Sigmoid colon (tissue), 7 donors: ENCODE data around the gene SSBP4. TPM values are rescaled to one million over a fixed set of nuclear protein-coding genes. Genes with fewer than 3 reads are reported as not detected.
A peak's percentile ranks its signal among the peaks of the same experiment; 100 is the strongest.

Experiments used
- DNase-seq: peaks from one replicate; pipeline ENCODE4 v3.0.0-alpha.2; 2019
- H3K27ac ChIP-seq, 4 donors: fragments of 200-600 bp; sonication (generic); one replicate each; pipeline ENCODE4 v1.5.1; 2016 to 2019; ENCODE audit warnings: mild to moderate bottlenecking in 1 of 4
- H3K27me3 ChIP-seq, 3 donors: fragments of 200-600 bp; sonication (generic); one replicate each; pipeline ENCODE4 v1.5.1; 2019; ENCODE audit warnings: mild to moderate bottlenecking in 1 of 3
- H3K36me3 ChIP-seq, 4 donors: fragments of 200-600 bp; sonication (generic); one replicate each; pipeline ENCODE4 v1.5.1; 2016 to 2019
- H3K4me1 ChIP-seq, 4 donors: fragments of 200-600 bp; sonication (generic); one replicate each; pipeline ENCODE4 v1.5.1; 2017 to 2019
- H3K4me3 ChIP-seq, 4 donors: fragments of 200-600 bp; sonication (generic); one replicate each; pipeline ENCODE4 v1.5.1; 2017 to 2019; ENCODE audit warnings: mild to moderate bottlenecking in 2 of 4, moderate library complexity in 1 of 4
- H3K9me3 ChIP-seq, 4 donors: fragments of 200-600 bp in 3 of 4; sonication (generic) in 3 of 4; one replicate each; pipeline versions ENCODE4 v1.5.1 to v1.6.1; 2013 to 2019
- EP300 ChIP-seq, 4 donors: sonication (generic); formaldehyde crosslinking; IDR thresholded peaks; one replicate each; pipeline ENCODE4 v1.6.1; 2017; ENCODE audit warnings: antibody characterized with exemption in 4 of 4
- POLR2A ChIP-seq, 2 donors: fragments of 450-650 bp; IDR thresholded peaks; one replicate each; pipeline ENCODE4 v1.6.1; 2016; ENCODE audit warnings: antibody characterized with exemption in 2 of 2, mild to moderate bottlenecking in 2 of 2, moderate library complexity in 2 of 2
- POLR2AphosphoS5 ChIP-seq, 4 donors: sonication (generic); formaldehyde crosslinking; IDR thresholded peaks; one replicate each; pipeline ENCODE4 v1.6.1; 2017; ENCODE audit warnings: antibody characterized with exemption in 4 of 4
- WGBS, 2 donors: extraction: QIAGEN DNeasy Blood & Tissue Kit; methylation state at CpG; one replicate each; pipeline ENCODE4 v1.1.7; 2013; 5-methylcytosine and 5-hydroxymethylcytosine counted together
- intact Hi-C: fragments of 100-400 bp; cut with DNase I; formaldehyde crosslinking; loops from one replicate; pipeline ENCODE4 v1.15.1; 2023
- polyA plus RNA-seq, 3 donors: library from polyadenylated mRNA; stranded (reverse); fragments of 200-250 nt; gene quantifications; one replicate each; pipeline ENCODE4 v1.2.3, GENCODE V29; 2013
- total RNA-seq, 4 donors: library from RNA; depleted of rRNA; stranded (reverse); fragments of >200 nt; gene quantifications; one replicate each; pipeline ENCODE4 v1.1.0, GENCODE V29; 2016
- TF ChIP-seq, protein P1 (sequence below), 4 experiments: fragments of 450-650 bp in 3 of 4; fragments of 200-600 bp in 1 of 4; IDR thresholded peaks; one replicate each; pipeline ENCODE4 v1.5.1; 2016 to 2019; ENCODE audit warnings: antibody characterized with exemption in 4 of 4, mild to moderate bottlenecking in 3 of 4, moderate library complexity in 2 of 4
- donor health status: healthy with polysubstance abuse.
- donor health status: Bipolar disorder and iron deficiency.
- donor health status: healthy.

SSBP4 gene
- total and polyA plus RNA-seq, 7 donors = 13.9 to 71.4 (median 52.4) TPM

GRCh38 chr19:18385675-18386542 is 33.3 kb upstream of the SSBP4 start, which contains the start of gene GDF15:
TSS of gene GDF15 (plus strand) at chr19:18386158. CDS start at chr19:18386190, 32 bp downstream.
- intact Hi-C loops = no loop called here
- peak within 1 kb of the TSS in 2 of 4 donors; percentile 39 to 40 for H3K27ac ChIP-seq

DNA sequence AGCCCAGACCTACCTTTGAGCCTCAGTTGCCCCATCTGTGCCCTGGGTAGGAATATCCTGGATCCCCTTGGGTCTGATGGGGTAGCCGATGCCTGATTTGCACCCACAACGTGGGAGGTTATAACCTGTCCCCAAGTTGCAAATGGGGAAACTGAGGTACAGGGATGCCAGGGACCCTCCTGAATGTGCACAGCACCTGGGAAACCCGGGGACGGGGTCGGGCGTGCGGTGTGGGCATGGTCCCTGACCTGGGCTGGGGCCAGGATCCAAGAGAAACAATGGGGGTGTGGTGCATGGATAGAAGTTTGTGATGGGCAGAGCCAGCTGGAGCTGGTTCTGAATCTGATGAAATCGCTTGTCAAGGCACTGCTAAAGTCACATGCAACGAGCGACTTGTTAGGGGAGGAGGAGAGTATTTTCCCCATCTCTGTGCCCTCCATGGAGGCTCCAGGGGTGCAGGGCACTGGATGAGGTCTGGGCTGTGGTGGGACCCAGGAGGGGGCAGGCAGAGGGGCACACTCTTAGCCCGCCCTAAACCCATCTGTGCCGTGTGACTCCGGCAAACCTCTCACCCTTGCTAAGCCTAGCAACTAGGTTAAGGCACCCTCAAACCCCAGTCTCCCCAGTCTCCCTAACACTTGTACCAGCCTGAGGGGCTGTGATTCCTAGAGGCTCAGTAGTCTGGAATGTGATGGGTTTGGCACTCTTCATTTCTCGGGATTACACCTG is 32.5 kb upstream of the SSBP4 start:
- Histone ChIP-seq H3K27me3 (peaks cover 0 to 44% (median 6%) of the 10 kb centered on the region in 3 donors), H3K9me3 (peaks cover 0 to 5% (median 0%) of the 10 kb centered on the region in 4 donors), H3K4me3 (peak overlapping the region in 3 of 4 donors; percentile 5 to 21 (median 14)), H3K4me1 (peaks cover 0 to 20% (median 13%) of the 10 kb centered on the region in 4 donors), H3K27ac (peak overlapping the region in 2 of 4 donors; percentile 39 to 40), H3K36me3 (no peaks in the 10 kb centered on the region)
- TF ChIP-seq EP300 (IDR thresholded peaks at IDR 0.05) (no peak), POLR2A (IDR thresholded peaks at IDR 0.05) (no peak), POLR2AphosphoS5 (IDR thresholded peaks at IDR 0.05) (no peak)
- TF ChIP-seq, protein P1, sequence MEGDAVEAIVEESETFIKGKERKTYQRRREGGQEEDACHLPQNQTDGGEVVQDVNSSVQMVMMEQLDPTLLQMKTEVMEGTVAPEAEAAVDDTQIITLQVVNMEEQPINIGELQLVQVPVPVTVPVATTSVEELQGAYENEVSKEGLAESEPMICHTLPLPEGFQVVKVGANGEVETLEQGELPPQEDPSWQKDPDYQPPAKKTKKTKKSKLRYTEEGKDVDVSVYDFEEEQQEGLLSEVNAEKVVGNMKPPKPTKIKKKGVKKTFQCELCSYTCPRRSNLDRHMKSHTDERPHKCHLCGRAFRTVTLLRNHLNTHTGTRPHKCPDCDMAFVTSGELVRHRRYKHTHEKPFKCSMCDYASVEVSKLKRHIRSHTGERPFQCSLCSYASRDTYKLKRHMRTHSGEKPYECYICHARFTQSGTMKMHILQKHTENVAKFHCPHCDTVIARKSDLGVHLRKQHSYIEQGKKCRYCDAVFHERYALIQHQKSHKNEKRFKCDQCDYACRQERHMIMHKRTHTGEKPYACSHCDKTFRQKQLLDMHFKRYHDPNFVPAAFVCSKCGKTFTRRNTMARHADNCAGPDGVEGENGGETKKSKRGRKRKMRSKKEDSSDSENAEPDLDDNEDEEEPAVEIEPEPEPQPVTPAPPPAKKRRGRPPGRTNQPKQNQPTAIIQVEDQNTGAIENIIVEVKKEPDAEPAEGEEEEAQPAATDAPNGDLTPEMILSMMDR (IDR thresholded peaks at IDR 0.05) = no peak
- intact Hi-C loops = no loop called here
- WGBS, 2 donors = 20 to 66% methylated on average over 14 of the region's 14 CpGs
- DNase-seq = no peak

More at GRCh38 chr19:18385675-18386542, 33.3 kb upstream of the SSBP4 start, which contains the start of gene GDF15:
- H3K4me3 ChIP-seq = peak within 1 kb of the TSS in 3 of 4 donors; percentile 5 to 21 (median 14)
- 8 to 39% methylated on average over 33 of the region's 33 CpGs for WGBS, 2 donors
- H3K36me3 ChIP-seq = no peaks in the 10 kb centered on the region
- TF ChIP-seq, protein P1 (IDR thresholded peaks at IDR 0.05) = peak in 2 of 4 experiments; percentile 35 to 55
- TF ChIP-seq POLR2A (IDR thresholded peaks at IDR 0.05) (peak in 1 of 2 donors; percentile 77), POLR2AphosphoS5 (IDR thresholded peaks at IDR 0.05) (peak in 3 of 4 donors; percentile 53 to 82 (median 67)), EP300 (IDR thresholded peaks at IDR 0.05) (no peak)
- peaks cover 0 to 20% (median 13%) of the 10 kb centered on the region in 4 donors for H3K4me1 ChIP-seq
- H3K9me3 ChIP-seq = peaks cover 0 to 5% (median 0%) of the 10 kb centered on the region in 4 donors
- peak; percentile 86 for DNase-seq
- H3K27me3 ChIP-seq = peaks cover 0 to 44% (median 6%) of the 10 kb centered on the region in 3 donors

GRCh38 chr19:18388100-18388959 is 30.9 kb upstream of the SSBP4 start:
- intact Hi-C loops = loop anchor here (1.0 kb wide), 1 partner anchor 22 kb away; no protein-coding TSS in a partner anchor
- H3K27me3 ChIP-seq = peaks cover 0 to 37% (median 2%) of the 10 kb centered on the region in 3 donors
- H3K4me3 ChIP-seq = peak overlapping the region in 3 of 4 donors; percentile 30 to 41 (median 36)
- TF ChIP-seq POLR2AphosphoS5 (IDR thresholded peaks at IDR 0.05) (peak in 2 of 4 donors; percentile 27 to 38), EP300 (IDR thresholded peaks at IDR 0.05) (no peak)
- TF ChIP-seq, protein P1 (IDR thresholded peaks at IDR 0.05) = peak; percentile 96 to 100 (median 98)
- H3K36me3 ChIP-seq = no peaks in the 10 kb centered on the region
- H3K27ac ChIP-seq = peak overlapping the region in 3 of 4 donors; percentile 22 to 48 (median 46)
- peak; percentile 88 for DNase-seq
- peaks cover 0 to 20% (median 13%) of the 10 kb centered on the region in 4 donors for H3K4me1 ChIP-seq
- peaks cover 0 to 5% (median 0%) of the 10 kb centered on the region in 4 donors for H3K9me3 ChIP-seq
- WGBS, 2 donors = 4 to 6% methylated on average over 86 of the region's 86 CpGs
